Umbilical cord (tissue), 2 donors: Measurements from ENCODE around the gene ANAPC2. TPM values are rescaled to one million over a fixed set of nuclear protein-coding genes. Genes with fewer than 3 reads are reported as not detected.
A peak's percentile ranks its signal among the peaks of the same experiment; 100 is the strongest.

Source experiments
- DNase-seq: peaks from one replicate; pipeline ENCODE4 v3.0.0-alpha.2; 2015; ENCODE audit warnings: low spot score
- total RNA-seq: library from RNA; depleted of rRNA; stranded (reverse); fragments of >200 nt; gene quantifications from one replicate; pipeline ENCODE4 v1.2.3, GENCODE V29; 2014; ENCODE audit warnings: low replicate concordance; ENCODE audit not compliant: insufficient read depth

The ANAPC2 gene
- total RNA-seq, 1 donor from 2014 or later, result 18.3 TPM

- DNase-seq, result no peak
Observed at GRCh38 chr9:137128862-137129455, 59.4 kb downstream of the ANAPC2 start.

GRCh38 chr9:137128158-137128861 is 60.0 kb downstream of the ANAPC2 start:
- DNase-seq, result no peak

- DNase-seq, result peak; percentile 50
Observed at GRCh38 chr9:137127301-137128157, 60.8 kb downstream of the ANAPC2 start.

GRCh38 chr9:137126786-137127185 is 61.6 kb downstream of the ANAPC2 start:
- DNase-seq, result no peak

Other genes with a start within 250 kb of the ANAPC2 start
- gene FBXW5, start 243.8 kb downstream of the ANAPC2 start, total RNA-seq, result 75.8 TPM
- not detected for gene C8G, start 243.3 kb downstream of the ANAPC2 start, total RNA-seq
- gene LCN12, start 236.3 kb downstream of the ANAPC2 start, total RNA-seq, result not detected
- 49.6 TPM for gene PTGDS, start 211.1 kb downstream of the ANAPC2 start, total RNA-seq
- gene LCNL1, start 205.6 kb downstream of the ANAPC2 start, total RNA-seq, result 0.72 TPM
- gene PAXX, start 196.1 kb downstream of the ANAPC2 start, total RNA-seq, result 10.6 TPM
- 24.3 TPM for gene CLIC3, start 192.0 kb downstream of the ANAPC2 start, total RNA-seq
- 20.2 TPM for gene ABCA2, start 160.3 kb downstream of the ANAPC2 start, total RNA-seq
- gene FUT7, start 156.5 kb downstream of the ANAPC2 start, total RNA-seq, result 0.96 TPM
- gene NPDC1, start 142.4 kb downstream of the ANAPC2 start, total RNA-seq, result 6.5 TPM
- gene ENTPD2, start 134.5 kb downstream of the ANAPC2 start, total RNA-seq, result not detected
- gene SAPCD2, start 118.0 kb downstream of the ANAPC2 start, total RNA-seq, result 2.6 TPM
- gene UAP1L1, start 111.0 kb downstream of the ANAPC2 start, total RNA-seq, result 8.2 TPM
- gene MAN1B1, start 101.6 kb downstream of the ANAPC2 start, total RNA-seq, result 41.4 TPM
- gene DPP7, start 73.8 kb downstream of the ANAPC2 start, total RNA-seq, result 67.9 TPM
- gene GRIN1, start 49.4 kb downstream of the ANAPC2 start, total RNA-seq, result 5.1 TPM
- not detected for gene LRRC26, start 18.5 kb downstream of the ANAPC2 start, total RNA-seq
- not detected for gene TMEM210, start 16.5 kb downstream of the ANAPC2 start, total RNA-seq
- 30.8 TPM for gene SSNA1, start 116 bp upstream of the ANAPC2 start, total RNA-seq
- gene TPRN, start 12.2 kb upstream of the ANAPC2 start, total RNA-seq, result 2.2 TPM
- 33.0 TPM for gene TMEM203, start 17.1 kb upstream of the ANAPC2 start, total RNA-seq
- 0.72 TPM for gene NDOR1, start 17.1 kb upstream of the ANAPC2 start, total RNA-seq
- not detected for gene RNF208, start 33.7 kb upstream of the ANAPC2 start, total RNA-seq
- 0.96 TPM for gene CYSRT1, start 36.6 kb upstream of the ANAPC2 start, total RNA-seq
- gene RNF224, start 38.9 kb upstream of the ANAPC2 start, total RNA-seq, result not detected
- gene SLC34A3, start 42.3 kb upstream of the ANAPC2 start, total RNA-seq, result not detected
- gene TUBB4B, start 52.7 kb upstream of the ANAPC2 start, total RNA-seq, result 48.9 TPM
- 1.9 TPM for gene STPG3, start 62.7 kb upstream of the ANAPC2 start, total RNA-seq
- gene NELFB, start 66.8 kb upstream of the ANAPC2 start, total RNA-seq, result 18.8 TPM
- gene TOR4A, start 89.2 kb upstream of the ANAPC2 start, total RNA-seq, result 4.3 TPM
- gene NRARP, start 113.7 kb upstream of the ANAPC2 start, total RNA-seq, result 1.9 TPM
- gene EXD3, start 234.6 kb upstream of the ANAPC2 start, total RNA-seq, result 12.0 TPM
- not detected for gene NOXA1, start 234.8 kb upstream of the ANAPC2 start, total RNA-seq